Ascending aorta (tissue), 2 donors: ENCODE data around the gene WDR26. TPM values are rescaled to one million over a fixed set of nuclear protein-coding genes. Genes with fewer than 3 reads are reported as not detected.

Experiments
- DNase-seq, 2 donors: peaks; one replicate each; pipeline ENCODE4 v3.0.0-alpha.2; 2019; ENCODE audit warnings: low spot score in 2 of 2
- H3K27ac ChIP-seq, 2 donors: fragments of 200-600 bp; sonication (generic); one replicate each; pipeline ENCODE4 v1.5.1; 2016 to 2017; ENCODE audit warnings: mild to moderate bottlenecking in 1 of 2
- H3K27me3 ChIP-seq: fragments of 200-600 bp; sonication (generic); one replicate; pipeline ENCODE4 v1.5.1; 2017
- H3K36me3 ChIP-seq, 2 donors: fragments of 200-600 bp; sonication (generic); one replicate each; pipeline ENCODE4 v1.5.1; 2016
- H3K4me1 ChIP-seq, 2 donors: fragments of 200-600 bp; sonication (generic); one replicate each; pipeline ENCODE4 v1.5.1; 2016 to 2017; ENCODE audit warnings: mild to moderate bottlenecking in 1 of 2
- H3K4me3 ChIP-seq, 2 donors: fragments of 200-600 bp; sonication (generic); one replicate each; pipeline ENCODE4 v1.5.1; 2016 to 2017; ENCODE audit warnings: mild to moderate bottlenecking in 1 of 2
- H3K9me3 ChIP-seq, 2 donors: fragments of 200-600 bp; sonication (generic); one replicate each; pipeline ENCODE4 v1.5.1; 2016
- intact Hi-C: fragments of 100-400 bp; cut with DNase I; formaldehyde crosslinking; loops from one replicate; pipeline ENCODE4 v1.15.1; 2023
- total RNA-seq: library from RNA; depleted of rRNA; stranded (reverse); fragments of >200 nt; gene quantifications from one replicate; pipeline ENCODE4 v1.1.0, GENCODE V29; 2016
- TF ChIP-seq, protein P1 (sequence below), 3 experiments: fragments of 200-600 bp in 2 of 3; fragments of 450-650 bp in 1 of 3; sonication (generic) in 2 of 3; IDR thresholded peaks; one replicate each; pipeline ENCODE4 v1.5.1; 2016 to 2019; ENCODE audit warnings: antibody characterized with exemption in 3 of 3, mild to moderate bottlenecking in 1 of 3, moderate library complexity in 1 of 3

WDR26 gene
- total RNA-seq, 1 donor from 2014 or later, result 31.8 TPM

- no peak overlapping the region for H3K4me3 ChIP-seq
- no peaks in the 10 kb centered on the region for H3K9me3 ChIP-seq
- peaks cover 66 to 89% of the 10 kb centered on the region in 2 donors for H3K36me3 ChIP-seq
- TF ChIP-seq, protein P1, sequence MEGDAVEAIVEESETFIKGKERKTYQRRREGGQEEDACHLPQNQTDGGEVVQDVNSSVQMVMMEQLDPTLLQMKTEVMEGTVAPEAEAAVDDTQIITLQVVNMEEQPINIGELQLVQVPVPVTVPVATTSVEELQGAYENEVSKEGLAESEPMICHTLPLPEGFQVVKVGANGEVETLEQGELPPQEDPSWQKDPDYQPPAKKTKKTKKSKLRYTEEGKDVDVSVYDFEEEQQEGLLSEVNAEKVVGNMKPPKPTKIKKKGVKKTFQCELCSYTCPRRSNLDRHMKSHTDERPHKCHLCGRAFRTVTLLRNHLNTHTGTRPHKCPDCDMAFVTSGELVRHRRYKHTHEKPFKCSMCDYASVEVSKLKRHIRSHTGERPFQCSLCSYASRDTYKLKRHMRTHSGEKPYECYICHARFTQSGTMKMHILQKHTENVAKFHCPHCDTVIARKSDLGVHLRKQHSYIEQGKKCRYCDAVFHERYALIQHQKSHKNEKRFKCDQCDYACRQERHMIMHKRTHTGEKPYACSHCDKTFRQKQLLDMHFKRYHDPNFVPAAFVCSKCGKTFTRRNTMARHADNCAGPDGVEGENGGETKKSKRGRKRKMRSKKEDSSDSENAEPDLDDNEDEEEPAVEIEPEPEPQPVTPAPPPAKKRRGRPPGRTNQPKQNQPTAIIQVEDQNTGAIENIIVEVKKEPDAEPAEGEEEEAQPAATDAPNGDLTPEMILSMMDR (IDR thresholded peaks at IDR 0.05), result no peak
- DNase-seq, result no peak
- no peak overlapping the region for H3K27ac ChIP-seq
- H3K27me3 ChIP-seq, result no peaks in the 10 kb centered on the region
- intact Hi-C loops, result no loop called here
- no peaks in the 10 kb centered on the region for H3K4me1 ChIP-seq
These were observed 29.5 kb downstream of the WDR26 start for GRCh38 chr1:224404916-224405603.

DNA sequence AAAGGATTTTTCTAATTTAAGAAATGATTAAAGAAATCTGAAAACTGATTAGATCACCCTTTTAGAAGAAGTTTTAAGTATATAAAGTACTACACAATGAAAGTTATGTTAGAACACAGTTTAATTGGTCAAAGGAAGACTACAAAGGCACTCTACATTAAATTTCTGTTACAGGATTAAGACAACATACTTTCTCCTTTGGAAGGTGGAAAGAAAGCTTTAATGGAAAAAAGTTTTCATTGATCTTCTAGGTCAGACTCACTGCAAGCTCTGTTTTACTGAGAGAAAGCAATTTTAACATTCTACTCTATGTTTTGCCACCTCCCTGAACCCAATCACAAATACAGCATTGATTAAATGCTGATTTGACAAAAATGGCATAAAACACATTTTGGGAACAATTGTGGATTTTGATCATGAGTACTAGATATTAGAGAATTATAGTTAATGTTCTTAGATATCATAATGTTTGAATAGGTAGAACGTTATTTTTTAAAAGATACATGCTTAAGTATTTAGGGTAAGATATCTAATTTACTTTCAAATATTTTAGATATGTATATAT lies 32.0 kb downstream of the WDR26 start:
- peaks cover 66 to 92% of the 10 kb centered on the region in 2 donors for H3K36me3 ChIP-seq
- DNase-seq, result no peak
- no peak overlapping the region for H3K27ac ChIP-seq
- H3K4me1 ChIP-seq, result no peaks in the 10 kb centered on the region
- no peaks in the 10 kb centered on the region for H3K27me3 ChIP-seq
- no peaks in the 10 kb centered on the region for H3K9me3 ChIP-seq
- no peak overlapping the region for H3K4me3 ChIP-seq
- TF ChIP-seq, protein P1 (IDR thresholded peaks at IDR 0.05), result no peak
- intact Hi-C loops, result no loop called here

GRCh38 chr1:224399887-224400286 lies 34.7 kb downstream of the WDR26 start:
- H3K36me3 ChIP-seq, result peaks cover 80 to 96% of the 10 kb centered on the region in 2 donors
- intact Hi-C loops, result no loop called here
- H3K27me3 ChIP-seq, result no peaks in the 10 kb centered on the region
- H3K27ac ChIP-seq, result no peak overlapping the region
- no peaks in the 10 kb centered on the region for H3K4me1 ChIP-seq
- H3K9me3 ChIP-seq, result no peaks in the 10 kb centered on the region
- H3K4me3 ChIP-seq, result no peak overlapping the region
- DNase-seq, result no peak
- TF ChIP-seq, protein P1 (IDR thresholded peaks at IDR 0.05), result no peak

GRCh38 chr1:224393294-224393693 lies 41.3 kb downstream of the WDR26 start:
- intact Hi-C loops, result no loop called here
- no peak for DNase-seq
- H3K9me3 ChIP-seq, result no peaks in the 10 kb centered on the region
- H3K4me1 ChIP-seq, result no peaks in the 10 kb centered on the region
- H3K36me3 ChIP-seq, result peaks cover 73 to 96% of the 10 kb centered on the region in 2 donors
- TF ChIP-seq, protein P1 (IDR thresholded peaks at IDR 0.05), result no peak
- H3K4me3 ChIP-seq, result no peak overlapping the region
- H3K27ac ChIP-seq, result no peak overlapping the region
- H3K27me3 ChIP-seq, result no peaks in the 10 kb centered on the region

- Histone ChIP-seq H3K27me3 (no peaks in the 10 kb centered on the region), H3K4me1 (no peaks in the 10 kb centered on the region), H3K9me3 (no peaks in the 10 kb centered on the region), H3K4me3 (no peak overlapping the region), H3K27ac (no peak overlapping the region), H3K36me3 (peaks cover 73 to 89% of the 10 kb centered on the region in 2 donors)
- intact Hi-C loops, result no loop called here
- TF ChIP-seq, protein P1 (IDR thresholded peaks at IDR 0.05), result no peak
- DNase-seq, result no peak
These were observed 42.0 kb downstream of the WDR26 start for GRCh38 chr1:224392411-224393249.
